ENCODE measurements around the gene HERC6. TPM values are rescaled to one million over a fixed set of nuclear protein-coding genes. Genes with fewer than 3 reads are reported as not detected.

The HERC6 gene
- total RNA-seq, 1 donor from 2014 or later: 15.8 TPM

DNA sequence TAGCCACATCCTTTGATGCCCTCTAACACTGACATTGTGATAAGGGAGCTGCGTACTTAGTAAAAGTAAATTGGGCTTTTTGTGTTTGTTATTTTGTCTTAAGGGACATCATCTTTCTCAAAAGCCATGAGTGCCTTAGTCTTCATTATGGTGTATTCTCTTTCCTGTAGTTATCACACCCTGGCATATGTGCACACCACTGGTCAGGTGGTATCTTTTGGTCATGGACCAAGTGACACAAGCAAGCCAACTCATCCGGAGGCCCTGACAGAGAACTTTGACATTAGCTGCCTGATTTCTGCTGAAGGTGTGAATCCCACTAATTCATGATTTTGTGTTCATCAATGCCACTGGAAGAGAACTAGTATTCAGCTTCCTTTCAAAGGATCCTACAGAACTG is 18.0 kb downstream of the HERC6 start:
- TF ChIP-seq CTCF (IDR thresholded peaks at IDR 0.05): no peak
- no peak for ATAC-seq
- H3K27me3 ChIP-seq (ENCODE audit: low read depth): no peaks in the 10 kb centered on the region
- DNase-seq: no peak
- H3K36me3 ChIP-seq: peaks cover 64% of the 10 kb centered on the region
- H3K27ac ChIP-seq: no peak overlapping the region
- no peaks in the 10 kb centered on the region for H3K9me3 ChIP-seq
- H3K4me1 ChIP-seq: no peaks in the 10 kb centered on the region
- H3K4me3 ChIP-seq: no peak overlapping the region
- intact Hi-C loops (cut with DNase I): no loop called here

DNA sequence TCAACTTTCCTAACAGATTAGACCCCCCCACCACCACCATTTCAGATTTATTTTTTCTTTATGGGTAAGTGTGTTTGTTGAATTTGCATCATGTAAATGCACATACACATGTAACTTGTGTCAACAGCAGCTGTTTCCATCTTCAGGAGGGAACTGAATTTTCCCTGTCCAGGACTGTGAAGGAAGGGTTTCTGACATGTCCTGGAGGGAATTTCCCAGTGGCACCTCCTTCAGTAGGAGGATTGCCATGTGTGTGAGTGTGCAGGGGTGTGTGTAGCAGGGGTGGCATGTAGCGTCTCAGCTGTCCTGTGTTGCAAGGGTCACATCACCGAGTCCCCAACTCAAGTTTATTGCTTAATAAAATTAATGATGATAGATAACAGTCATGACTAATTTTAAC is 19.7 kb downstream of the HERC6 start:
- Histone ChIP-seq H3K27ac (no peak overlapping the region), H3K9me3 (no peaks in the 10 kb centered on the region), H3K4me3 (no peak overlapping the region), H3K36me3 (peaks cover 57% of the 10 kb centered on the region), H3K4me1 (no peaks in the 10 kb centered on the region), H3K27me3 (ENCODE audit: low read depth) (no peaks in the 10 kb centered on the region)
- intact Hi-C loops (cut with DNase I): no loop called here
- DNase-seq (no peak), ATAC-seq (no peak)
- no peak for TF ChIP-seq CTCF (IDR thresholded peaks at IDR 0.05)

DNA sequence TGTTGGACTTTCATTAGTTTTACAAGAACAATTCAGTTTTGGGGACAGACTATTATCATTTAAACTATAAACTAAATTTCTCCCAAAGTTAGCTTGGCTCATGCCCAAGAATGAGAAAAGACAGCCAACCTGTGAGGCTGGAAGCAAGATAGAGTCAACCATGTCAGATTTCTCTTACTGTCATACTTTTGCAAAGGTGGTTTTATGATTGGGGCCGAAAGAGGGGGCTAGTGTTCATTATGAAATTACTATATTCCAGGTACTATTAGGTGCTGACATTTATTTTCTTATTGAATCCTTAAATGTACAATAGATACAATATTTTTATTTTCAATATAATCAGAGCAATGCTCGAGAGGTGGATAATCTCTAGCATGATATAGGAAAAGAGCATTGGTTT is 30.6 kb downstream of the HERC6 start:
- DNase-seq (no peak), ATAC-seq (no peak)
- intact Hi-C loops (cut with DNase I): no loop called here
- Histone ChIP-seq H3K27ac (no peak overlapping the region), H3K9me3 (no peaks in the 10 kb centered on the region), H3K4me1 (no peaks in the 10 kb centered on the region), H3K36me3 (peaks cover 27% of the 10 kb centered on the region), H3K4me3 (no peak overlapping the region), H3K27me3 (ENCODE audit: low read depth) (no peaks in the 10 kb centered on the region)
- no peak for TF ChIP-seq CTCF (IDR thresholded peaks at IDR 0.05)

- Histone ChIP-seq H3K4me3 (no peak overlapping the region), H3K27ac (no peak overlapping the region), H3K36me3 (peaks cover 29% of the 10 kb centered on the region), H3K27me3 (ENCODE audit: low read depth) (no peaks in the 10 kb centered on the region), H3K4me1 (no peaks in the 10 kb centered on the region), H3K9me3 (no peaks in the 10 kb centered on the region)
- TF ChIP-seq CTCF (IDR thresholded peaks at IDR 0.05): no peak
- ATAC-seq (no peak), DNase-seq (no peak)
- intact Hi-C loops (cut with DNase I): no loop called here
Measured at GRCh38 chr4:88409789-88410188, 31.1 kb downstream of the HERC6 start.

DNA sequence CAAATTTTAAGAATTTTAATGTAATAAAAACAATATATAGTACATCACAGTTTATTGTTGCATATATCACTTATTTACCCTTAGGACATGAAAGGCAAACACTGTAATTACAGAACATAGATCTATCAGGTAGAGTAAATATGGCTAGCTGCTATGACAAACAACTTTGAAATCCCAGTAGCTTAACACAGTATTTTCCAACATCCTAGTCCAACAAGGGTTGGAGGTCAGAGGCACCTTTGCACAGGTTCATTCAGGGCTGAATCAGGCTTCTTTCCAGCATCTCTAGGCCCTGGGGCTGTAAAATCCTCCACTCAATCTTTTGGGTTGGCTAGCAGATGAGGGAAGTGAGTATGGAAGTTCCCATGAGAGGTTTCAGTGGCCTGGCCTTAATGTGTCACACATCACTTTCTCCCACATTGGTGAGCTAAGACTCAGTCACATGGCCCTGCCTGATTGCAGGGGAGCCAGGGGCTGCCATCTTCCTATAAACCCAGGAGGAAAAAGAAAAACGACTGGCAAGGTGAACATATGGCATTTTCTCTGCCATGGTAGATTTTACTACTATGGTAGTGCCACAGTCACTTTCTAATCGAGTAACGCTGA is 32.9 kb downstream of the HERC6 start:
- Histone ChIP-seq H3K27me3 (ENCODE audit: low read depth) (no peaks in the 10 kb centered on the region), H3K27ac (no peak overlapping the region), H3K9me3 (no peaks in the 10 kb centered on the region), H3K36me3 (peaks cover 21% of the 10 kb centered on the region), H3K4me3 (no peak overlapping the region), H3K4me1 (no peaks in the 10 kb centered on the region)
- DNase-seq: no peak
- intact Hi-C loops (cut with DNase I): no loop called here
- ATAC-seq: no peak
- TF ChIP-seq CTCF (IDR thresholded peaks at IDR 0.05): no peak

- Histone ChIP-seq H3K27ac (no peak overlapping the region), H3K9me3 (no peaks in the 10 kb centered on the region), H3K4me1 (no peaks in the 10 kb centered on the region), H3K36me3 (peaks cover 23% of the 10 kb centered on the region), H3K27me3 (ENCODE audit: low read depth) (no peaks in the 10 kb centered on the region), H3K4me3 (no peak overlapping the region)
- intact Hi-C loops (cut with DNase I): no loop called here
- DNase-seq: no peak
- no peak for TF ChIP-seq CTCF (IDR thresholded peaks at IDR 0.05)
- no peak for ATAC-seq
Measured at GRCh38 chr4:88413801-88414200, 35.1 kb downstream of the HERC6 start.

Measured in lower lobe of right lung (tissue), 2 donors.